GM10847 (cell line): ENCODE results near the gene POLR1H.
A peak's percentile ranks its signal among the peaks of the same experiment; 100 is the strongest.

ENCODE experiments used
- POLR2A ChIP-seq: IDR thresholded peaks from 2 replicates; pipeline ENCODE4 v1.6.1; 2011; ENCODE audit not compliant: insufficient read length; ENCODE audit errors: extremely low read depth

POLR1H gene

DNA sequence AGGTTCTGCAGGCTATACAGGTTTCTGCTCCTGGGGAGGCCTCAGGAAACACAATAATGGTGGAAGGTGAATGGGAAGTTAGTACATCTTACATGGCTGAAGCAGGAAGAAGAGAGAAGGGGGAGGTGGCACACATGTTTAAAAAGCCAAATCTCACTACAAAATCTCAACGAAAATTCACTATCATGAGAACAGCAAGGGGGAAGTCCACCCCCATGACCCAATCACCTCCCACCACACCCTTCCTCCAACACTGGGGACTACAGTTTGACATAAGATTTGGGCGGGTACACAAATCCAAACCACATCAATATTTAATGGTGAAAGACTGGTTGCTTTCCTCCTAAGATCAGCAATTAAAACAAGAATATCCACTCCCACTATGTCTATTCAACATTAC is 13.8 kb upstream of the POLR1H start:
- no peak for TF ChIP-seq POLR2A

DNA sequence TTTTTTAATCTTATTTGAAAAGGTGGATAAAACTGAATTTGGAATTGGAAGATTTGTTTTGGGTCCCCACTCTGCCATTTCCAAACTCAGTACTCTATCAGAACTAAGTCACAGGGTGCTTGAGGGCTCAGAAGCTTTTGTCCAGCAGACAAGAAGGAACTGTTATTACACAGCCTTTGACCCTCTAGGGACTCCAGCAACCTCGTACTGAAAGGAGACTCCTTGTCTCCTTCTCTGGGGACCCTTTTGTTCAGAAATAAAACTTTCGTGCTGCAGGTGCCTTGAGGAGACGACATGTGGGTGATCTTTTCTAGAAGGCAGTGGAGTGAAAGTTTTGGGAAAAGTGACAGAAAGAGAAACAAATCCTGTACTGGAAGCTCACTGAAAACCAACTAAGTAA is 7.4 kb upstream of the POLR1H start:
- no peak for TF ChIP-seq POLR2A

DNA sequence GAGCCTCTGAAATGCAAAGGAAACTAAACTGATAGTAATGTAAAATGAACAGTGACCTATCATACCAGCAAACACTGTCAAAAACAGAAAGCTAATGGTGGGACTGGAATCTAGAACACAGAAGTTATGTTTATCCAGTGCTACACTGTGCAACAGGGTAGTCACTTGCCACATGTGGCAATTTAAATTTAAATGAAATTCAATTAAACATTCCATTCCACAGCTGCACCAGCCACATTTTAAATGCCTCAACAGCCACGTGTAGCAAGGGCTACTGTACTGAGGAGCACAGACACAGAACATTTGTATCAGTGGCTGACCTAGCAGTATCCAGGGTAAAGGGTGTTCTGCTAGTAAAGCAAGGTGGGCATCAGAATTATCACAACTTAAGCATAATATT is 5.6 kb upstream of the POLR1H start:
- no peak for TF ChIP-seq POLR2A

DNA sequence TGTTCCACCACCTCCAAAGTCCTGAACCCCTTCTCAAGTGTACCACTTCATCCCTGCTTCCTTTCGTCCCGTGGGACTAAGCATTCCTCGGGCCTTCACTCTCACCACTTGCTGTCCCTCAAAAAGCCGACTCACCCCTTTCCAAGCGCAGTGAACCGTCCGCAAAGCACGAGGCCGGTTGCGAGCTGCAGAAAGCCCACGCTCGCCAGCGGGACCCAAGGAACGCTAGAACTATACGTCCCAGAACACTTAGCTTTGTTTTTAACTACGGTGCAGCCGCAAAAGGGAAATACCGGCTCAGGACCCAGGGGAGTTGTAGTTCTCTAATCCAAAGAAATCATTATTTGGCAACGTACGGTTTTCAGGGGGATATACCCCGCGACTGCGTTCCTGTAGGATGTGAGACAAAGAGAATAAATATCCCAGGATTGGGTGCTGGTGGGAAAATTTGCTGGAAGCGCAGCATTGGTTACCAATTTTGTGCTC is 416 bp upstream of the POLR1H start:
- no peak for TF ChIP-seq POLR2A

DNA sequence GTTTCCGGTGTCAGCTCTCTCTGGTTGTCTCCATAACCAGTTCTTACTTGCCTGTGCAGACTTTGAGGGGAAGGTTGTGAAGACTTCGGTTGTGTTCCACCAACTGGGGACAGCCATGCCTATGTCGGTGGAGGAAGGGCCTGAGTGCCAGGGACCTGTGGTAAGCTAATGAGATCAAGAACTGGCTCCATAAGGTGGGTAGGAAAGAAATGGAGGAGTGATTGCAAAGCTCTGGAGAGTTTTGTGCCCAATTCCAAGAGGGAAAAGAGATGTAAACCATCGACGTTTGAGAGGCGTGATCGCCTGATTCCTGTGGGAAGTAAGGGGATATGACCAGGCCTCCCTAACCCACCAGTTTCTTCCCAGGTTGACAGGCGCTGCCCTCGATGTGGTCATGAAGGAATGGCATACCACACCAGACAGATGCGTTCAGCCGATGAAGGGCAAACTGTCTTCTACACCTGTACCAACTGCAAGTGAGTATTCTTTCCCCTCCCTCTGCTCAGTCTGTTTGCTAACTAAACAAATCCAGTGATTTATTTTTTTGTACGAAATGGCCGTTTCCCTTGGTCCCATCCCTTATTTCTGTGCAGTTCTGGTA is 893 bp downstream of the POLR1H start:
- TF ChIP-seq POLR2A: no peak

DNA sequence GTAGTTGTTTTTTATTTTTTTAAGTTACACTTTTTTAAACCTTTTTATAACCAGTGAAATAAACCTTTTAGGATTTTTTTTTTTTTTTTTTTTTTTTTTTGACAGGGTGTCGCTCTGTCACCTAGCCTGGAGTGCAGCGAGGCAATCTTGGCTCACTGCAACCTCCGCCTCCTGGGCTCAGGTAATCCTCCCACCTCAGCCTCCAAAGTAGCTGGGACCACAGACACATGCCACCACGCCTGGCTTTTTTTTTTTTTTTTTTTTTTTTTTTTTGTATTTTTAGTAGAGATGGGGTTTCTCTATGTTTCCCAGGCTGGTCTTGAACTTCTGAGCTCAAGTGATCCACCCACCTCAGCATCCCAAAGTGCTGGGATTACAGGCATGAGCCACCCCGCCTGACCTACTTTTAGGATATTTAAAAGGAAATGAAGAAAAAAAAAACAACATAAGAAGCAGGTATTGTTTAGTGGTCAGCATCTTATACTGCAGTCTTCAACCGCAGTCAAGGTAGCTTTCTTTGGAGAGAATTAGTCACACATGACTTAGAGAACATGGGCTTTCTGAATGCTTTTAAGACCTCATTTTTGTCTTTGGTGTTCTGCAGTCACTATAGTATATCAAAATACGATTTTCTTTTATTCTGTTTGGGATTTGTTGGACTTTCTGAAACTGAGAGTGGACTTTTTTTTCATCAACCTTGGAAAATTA is 1.6 kb downstream of the POLR1H start:
- TF ChIP-seq POLR2A: no peak

DNA sequence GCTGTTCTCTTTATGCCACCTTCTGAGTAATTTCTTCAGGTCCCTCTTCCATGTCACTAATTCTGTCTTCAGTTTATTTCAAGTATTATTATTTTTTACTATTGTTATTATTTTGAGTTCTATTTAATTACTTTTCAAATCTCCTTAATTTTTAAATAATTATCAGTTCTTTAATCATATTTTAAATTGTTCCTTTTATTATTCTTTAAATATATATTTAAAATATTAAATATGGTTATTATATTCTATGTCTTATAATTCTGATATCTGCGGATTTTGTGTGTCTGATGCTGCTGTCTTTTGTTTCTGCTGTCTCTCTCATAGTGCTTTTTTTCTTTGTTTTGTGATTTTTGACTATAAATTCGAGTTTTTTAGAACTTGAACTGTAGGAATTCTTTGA is 2.2 kb downstream of the POLR1H start:
- no peak for TF ChIP-seq POLR2A

DNA sequence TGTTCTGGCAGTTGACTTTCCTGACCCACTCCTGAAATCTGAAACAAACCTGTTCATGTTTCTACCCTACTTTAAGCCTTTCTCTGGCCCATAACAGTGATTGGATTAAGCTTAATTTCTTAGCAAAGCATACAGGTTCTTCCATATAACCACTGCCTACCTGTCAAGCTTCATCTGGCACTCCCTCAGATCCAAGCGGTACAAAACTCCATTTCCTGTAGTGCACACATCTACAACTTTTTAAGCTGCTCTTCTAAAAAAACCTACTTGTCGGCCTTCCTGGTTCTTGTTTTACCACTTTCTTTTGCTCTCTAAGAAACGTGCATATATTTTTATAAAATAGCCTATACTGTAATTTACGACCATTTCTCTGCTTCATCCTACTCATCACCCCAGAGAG is 5.0 kb downstream of the POLR1H start:
- TF ChIP-seq POLR2A: no peak

DNA sequence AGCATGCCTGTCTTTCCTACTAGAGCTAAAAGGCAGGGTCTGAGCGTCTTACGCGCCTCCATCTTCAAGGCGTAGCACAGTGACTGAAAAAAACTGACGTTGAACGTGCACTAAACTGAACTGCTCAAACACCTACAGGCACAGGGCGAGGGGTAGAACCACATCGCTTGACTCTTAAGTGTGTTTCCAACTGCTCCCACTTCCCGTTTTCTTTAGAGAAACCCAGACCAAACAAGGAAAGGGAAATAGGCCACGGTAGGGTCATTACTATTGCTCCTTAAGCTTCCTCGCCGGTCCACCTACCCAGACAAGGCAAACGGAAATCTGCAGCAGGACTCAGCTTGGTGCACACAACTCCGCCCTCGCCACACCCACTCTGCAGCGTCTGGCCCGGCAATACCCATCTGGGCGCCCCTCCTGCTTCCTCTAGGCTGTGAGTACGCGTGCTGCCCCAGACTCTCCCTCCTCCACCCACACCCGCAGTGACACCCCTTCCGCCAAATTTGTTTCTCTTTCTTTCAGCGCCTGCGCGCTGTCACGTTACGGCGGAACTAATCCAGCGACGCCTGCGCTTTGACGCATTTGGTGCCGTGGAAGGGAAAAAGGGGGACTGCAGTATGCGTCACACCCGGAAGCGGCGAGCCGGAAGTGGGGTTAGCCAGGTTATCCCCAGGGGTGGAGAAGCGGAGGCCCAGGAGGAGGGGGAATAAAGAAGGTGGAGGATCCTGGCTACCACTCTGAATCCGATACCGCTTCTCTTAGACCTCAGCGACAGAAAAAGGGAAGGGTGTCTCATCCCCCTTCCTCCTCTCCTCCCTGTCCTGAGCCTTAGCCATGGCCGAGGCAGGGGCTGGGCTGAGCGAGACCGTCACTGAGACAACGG is 5.8 kb downstream of the POLR1H start, which contains the start of gene PPP1R11:
PPP1R11 (plus strand) TSS at position 622 of the 883 bp plus-strand sequence; CDS start at position 835, 213 bp downstream.
- peak; percentile 80 for TF ChIP-seq POLR2A

DNA sequence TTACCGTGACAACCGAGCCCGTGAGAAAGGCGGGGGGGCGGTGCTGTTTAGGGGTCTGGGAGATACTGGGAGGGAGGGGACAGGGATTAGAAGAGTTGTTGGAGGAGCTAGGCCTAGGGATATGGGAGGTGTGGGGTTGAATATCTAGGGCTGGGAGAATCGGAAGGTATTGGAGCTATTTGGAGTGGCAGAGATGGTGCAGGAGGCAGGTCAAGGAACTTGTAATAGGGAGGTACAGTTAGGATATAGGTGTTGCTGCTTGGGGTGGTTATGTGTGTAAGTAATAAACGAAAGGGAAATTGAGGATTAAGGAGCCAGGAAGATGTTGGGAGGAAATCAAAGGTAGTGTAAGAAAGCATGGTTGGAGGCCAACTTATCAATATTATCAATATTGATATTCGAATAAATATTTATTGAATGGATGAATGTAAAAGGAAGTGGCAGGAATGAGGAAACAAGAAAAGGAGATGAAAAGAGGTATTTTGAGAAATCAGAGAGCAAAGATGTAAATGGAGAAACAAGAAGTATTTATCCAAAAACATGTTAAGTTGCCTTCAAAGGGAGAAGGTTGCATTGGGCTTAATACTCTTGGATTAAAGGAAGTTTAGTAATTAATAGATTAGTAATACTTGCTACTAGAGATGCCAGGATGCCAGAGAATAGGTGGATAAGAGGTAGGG is 6.5 kb downstream of the POLR1H start:
- no peak for TF ChIP-seq POLR2A

DNA sequence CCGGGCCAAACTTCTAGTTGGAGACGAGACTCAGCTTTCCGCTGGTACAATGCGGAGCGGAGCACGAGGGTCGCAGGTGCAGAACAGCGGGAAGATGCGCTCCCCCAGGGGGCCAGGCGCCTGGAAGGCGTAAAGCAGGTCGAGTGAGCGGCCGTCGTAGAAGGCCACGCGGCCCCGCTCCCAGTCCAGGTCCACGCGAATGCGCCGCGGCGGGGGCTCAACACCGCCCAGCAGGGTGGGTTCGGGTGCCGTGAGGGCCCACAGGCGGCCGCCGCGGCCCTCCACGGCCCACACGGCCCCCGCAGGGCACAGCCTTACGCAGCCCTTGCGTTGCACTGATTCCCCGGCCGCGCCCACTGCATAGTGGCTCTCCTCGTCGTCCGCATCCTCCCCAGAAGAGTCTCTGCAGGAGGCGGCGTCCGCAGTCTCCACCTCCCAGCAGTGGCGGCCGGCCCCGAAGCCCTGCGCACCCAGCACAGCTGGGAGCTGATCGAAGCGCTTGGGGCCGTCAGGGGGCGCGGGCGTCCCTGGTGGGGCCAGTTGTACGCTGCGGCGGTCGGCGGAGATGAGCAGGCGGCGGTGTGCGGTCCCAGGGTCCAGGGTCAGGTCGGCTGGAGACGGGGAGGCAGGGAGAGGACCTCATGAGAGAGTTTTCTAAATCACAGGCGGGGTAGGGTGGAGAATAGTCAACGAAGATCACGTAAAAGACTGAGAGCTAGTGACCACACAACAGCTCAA is 10.2 kb downstream of the POLR1H start:
- no peak for TF ChIP-seq POLR2A

DNA sequence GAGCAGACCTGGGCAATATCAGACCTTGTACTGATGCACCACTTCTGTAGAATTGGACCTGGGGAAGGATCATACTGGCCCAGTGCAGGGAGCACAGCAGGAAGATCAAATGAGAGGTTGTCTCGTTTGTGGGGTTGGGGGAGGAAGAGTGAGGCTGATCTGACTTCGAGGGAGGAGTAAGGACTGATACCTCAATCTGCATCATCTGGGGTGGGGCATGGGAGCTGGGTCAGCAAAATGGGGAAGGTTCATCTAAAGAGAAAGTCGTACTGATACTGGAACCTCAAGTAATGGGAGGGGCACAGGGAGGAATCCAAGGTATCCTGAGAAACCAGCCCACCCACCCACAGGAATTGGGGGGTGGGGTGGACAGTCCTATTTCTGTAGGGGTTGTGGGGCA is 10.8 kb downstream of the POLR1H start:
- no peak for TF ChIP-seq POLR2A

DNA sequence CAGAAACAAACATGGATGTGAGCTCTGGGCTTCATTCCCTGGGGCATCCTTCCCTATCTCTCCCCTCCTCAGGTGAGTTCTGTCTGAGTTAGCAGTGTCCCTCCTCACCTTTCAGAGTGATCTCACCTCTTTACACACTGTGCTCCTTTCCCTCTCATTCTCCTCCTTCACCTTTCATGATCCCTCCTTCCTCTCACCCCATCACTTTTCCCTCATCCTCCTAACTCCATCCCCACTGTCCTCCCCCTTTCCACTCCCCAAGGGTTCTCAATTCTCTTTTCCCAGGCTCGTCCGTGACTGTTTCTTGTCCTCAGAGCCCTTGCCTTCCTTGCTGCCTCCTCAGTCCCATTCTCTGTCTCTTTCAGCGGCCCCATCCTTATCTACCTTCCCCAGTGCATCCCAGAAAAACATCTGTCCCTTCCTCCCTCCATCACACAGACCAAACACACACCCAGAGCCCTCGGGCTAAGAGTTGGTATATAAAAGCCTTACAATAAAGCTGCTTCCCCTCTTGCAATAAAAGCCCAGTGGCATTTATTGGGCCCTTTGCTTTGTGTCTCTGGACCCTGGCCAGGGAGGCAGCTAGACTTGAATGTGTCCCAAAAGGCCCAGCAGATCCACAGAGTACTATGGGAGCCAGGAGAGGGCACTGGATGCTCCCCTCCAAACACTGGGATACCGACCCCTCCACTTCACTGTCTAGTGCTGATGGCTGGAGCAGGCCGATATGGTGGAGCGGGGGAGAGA is 12.6 kb downstream of the POLR1H start:
- TF ChIP-seq POLR2A: no peak
